Ovary (tissue), 9 donors: ENCODE measurements around the gene CRLF2. TPM values are rescaled to one million over a fixed set of nuclear protein-coding genes. Genes with fewer than 3 reads are reported as not detected.

ENCODE experiments used
- DNase-seq, 5 donors: peaks; one replicate each; pipeline ENCODE4 v3.0.0-alpha.2; 2019 to 2020
- H3K27ac ChIP-seq, 2 donors: fragments of 200-600 bp; one replicate each; pipeline versions ENCODE4 v1.5.1 to v1.8.0; 2019 to 2022
- H3K27me3 ChIP-seq: fragments of 200-600 bp; one replicate; pipeline ENCODE4 v1.8.0; 2022
- H3K36me3 ChIP-seq: fragments of 200-600 bp; sonication (generic); one replicate; pipeline ENCODE4 v1.5.1; 2019
- H3K4me1 ChIP-seq: one replicate; pipeline ENCODE4 v1.8.1; 2013; ENCODE audit warnings: mild to moderate bottlenecking, moderate library complexity; ENCODE audit not compliant: insufficient read depth
- H3K4me3 ChIP-seq: fragments of 200-600 bp; sonication (generic); one replicate; pipeline ENCODE4 v1.5.1; 2017
- H3K9me3 ChIP-seq, 2 donors: fragments of 200-600 bp in 1 of 2; sonication (generic) in 1 of 2; one replicate each; pipeline versions ENCODE4 v1.5.1 to v1.8.1; 2013 to 2019; ENCODE audit warnings: mild to moderate bottlenecking in 1 of 2, moderate library complexity in 1 of 2
- CTCF ChIP-seq, 3 donors: fragments of 450-650 bp in 2 of 3; fragments of 200-600 bp in 1 of 3; IDR thresholded peaks; one replicate each; pipeline versions ENCODE4 v1.5.1 to v1.8.0; 2016 to 2022; ENCODE audit warnings: antibody characterized with exemption in 3 of 3, mild to moderate bottlenecking in 1 of 3
- EP300 ChIP-seq: sonication (generic); formaldehyde crosslinking; IDR thresholded peaks from one replicate; pipeline ENCODE4 v1.6.1; 2017; ENCODE audit warnings: antibody characterized with exemption
- POLR2A ChIP-seq: fragments of 450-650 bp; IDR thresholded peaks from one replicate; pipeline ENCODE4 v1.6.1; 2017; ENCODE audit warnings: antibody characterized with exemption, mild to moderate bottlenecking, moderate library complexity
- WGBS, 3 donors: extraction: QIAGEN DNeasy Blood & Tissue Kit in 1 of 3; methylation state at CpG; one replicate each; pipeline versions ENCODE4 v1.1.5 to v1.1.7; 2013 to 2017; 5-methylcytosine and 5-hydroxymethylcytosine counted together
- intact Hi-C, 4 donors: fragments of 100-400 bp; cut with DNase I; formaldehyde crosslinking; loops; one replicate each; pipeline versions ENCODE4 v1.11.0 to v1.15.1; 2022 to 2023
- polyA plus RNA-seq, 2 donors: library from polyadenylated mRNA; stranded (reverse); fragments of 200-250 nt in 1 of 2; fragments of 350-450 nt in 1 of 2; fragmentation: Illumina TruSeq in 1 of 2; extraction: RNeasy Lipid Tissue Mini Kit (QIAGEN cat#74804) in 1 of 2; gene quantifications; one replicate each; pipeline ENCODE4 v1.2.3, GENCODE V29; 2013 to 2014
- total RNA-seq, 7 donors: library from RNA; depleted of rRNA in 2 of 7; stranded (reverse); fragments of >200 nt in 2 of 7; fragmentation: NEBNext Ultra II Directional in 3 of 7; extraction: Animal tissue kit (Norgen Biotek cat#: 25700) in 3 of 7; gene quantifications; one replicate each; pipeline versions ENCODE4 v1.1.0 to v1.2.4, GENCODE V29; 2016 to 2023
- donor health status: DM: no; HTN: no; CAD: no; lungs with moderate emphysema.
- donor health status: DM: no; HTN: no; CAD: no.
- donor health status: Bipolar disorder and iron deficiency.
- donor health status: DM: yes; HTN: yes; CAD: no.
- donor health status: DM: no; HTN: no; CAD: no.
- donor health status: DM: yes; HTN: yes; CAD: no.

Gene CRLF2
- total and polyA plus RNA-seq, 9 donors = 0.25 TPM; not detected in 8

- TF ChIP-seq EP300 (no peak), CTCF (IDR thresholded peaks at IDR 0.05) (no peak), POLR2A (no peak)
- no peak overlapping the region for H3K4me3 ChIP-seq
- 23 to 36% (median 32%) methylated on average over 11 of the region's 11 CpGs for WGBS, 3 donors
These were observed 42.2 kb downstream of the CRLF2 start for GRCh38 chrX:1170243-1170642.

GRCh38 chrX:1169189-1169588 is 43.3 kb downstream of the CRLF2 start:
- no peak for DNase-seq
- H3K27me3 ChIP-seq = no peaks in the 10 kb centered on the region
- TF ChIP-seq EP300 = no peak
- no peak for TF ChIP-seq POLR2A
- TF ChIP-seq CTCF (IDR thresholded peaks at IDR 0.05) = no peak
- intact Hi-C loops = no loop called here
- no peaks in the 10 kb centered on the region for H3K9me3 ChIP-seq
- no peak overlapping the region for H3K4me3 ChIP-seq
- no peaks in the 10 kb centered on the region for H3K36me3 ChIP-seq
- 34 to 55% (median 54%) methylated on average over 7 of the region's 7 CpGs for WGBS, 3 donors
- H3K4me1 ChIP-seq = no peaks in the 10 kb centered on the region
- no peak overlapping the region for H3K27ac ChIP-seq

More at GRCh38 chrX:1170243-1170642, 42.2 kb downstream of the CRLF2 start:
- Histone ChIP-seq H3K9me3 (no peaks in the 10 kb centered on the region), H3K27me3 (no peaks in the 10 kb centered on the region), H3K36me3 (no peaks in the 10 kb centered on the region), H3K27ac (no peak overlapping the region), H3K4me1 (no peaks in the 10 kb centered on the region)
- intact Hi-C loops = no loop called here
- no peak for DNase-seq

GRCh38 chrX:1167918-1168481 is 44.4 kb downstream of the CRLF2 start:
- TF ChIP-seq POLR2A = no peak
- no peak for TF ChIP-seq CTCF (IDR thresholded peaks at IDR 0.05)
- no peak for TF ChIP-seq EP300
- Histone ChIP-seq H3K9me3 (no peaks in the 10 kb centered on the region), H3K4me3 (no peak overlapping the region), H3K4me1 (no peaks in the 10 kb centered on the region), H3K36me3 (no peaks in the 10 kb centered on the region), H3K27me3 (no peaks in the 10 kb centered on the region), H3K27ac (no peak overlapping the region)
- no peak for DNase-seq
- intact Hi-C loops = no loop called here
- 89 to 98% (median 95%) methylated on average over 3 of the region's 3 CpGs for WGBS, 3 donors

GRCh38 chrX:1167466-1167865 is 45.0 kb downstream of the CRLF2 start:
- TF ChIP-seq CTCF (IDR thresholded peaks at IDR 0.05) (no peak), EP300 (no peak), POLR2A (no peak)
- Histone ChIP-seq H3K27ac (no peak overlapping the region), H3K4me1 (no peaks in the 10 kb centered on the region), H3K36me3 (no peaks in the 10 kb centered on the region), H3K4me3 (no peak overlapping the region), H3K9me3 (no peaks in the 10 kb centered on the region), H3K27me3 (no peaks in the 10 kb centered on the region)
- no peak for DNase-seq
- WGBS, 3 donors = 52 to 62% (median 55%) methylated on average over 4 of the region's 4 CpGs
- intact Hi-C loops = no loop called here
